A673 (cell line): ENCODE data around the gene TNFAIP3. TPM values are rescaled to one million over a fixed set of nuclear protein-coding genes. Genes with fewer than 3 reads are reported as not detected.

Experiments used
- BruUV-seq: library from RNA; stranded (reverse); fragments of 400-500 nt; replicated peaks from 2 replicates; lab custom pipeline; 2021; lab: Mats Ljungman, UMichigan
- CTCF ChIA-PET: fragments of 300-600 bp; sonication (Branson Sonifier 250); formaldehyde crosslinking; loops from one replicate; lab custom pipeline; 2022; ENCODE audit warnings: antibody characterized with exemption; lab: Charles Lee
- POLR2A ChIA-PET: fragments of 300-600 bp; sonication (Branson Sonifier 250); formaldehyde crosslinking; loops from one replicate; lab custom pipeline; 2022; ENCODE audit warnings: antibody characterized with exemption; ENCODE audit not compliant: low non-redundant PET; lab: Charles Lee
- DNase-seq: peaks from one replicate; pipeline ENCODE4 v3.0.0-alpha.2; 2015; ENCODE audit warnings: low spot score
- H3K27ac ChIP-seq: fragments of 200-600 bp; sonication (generic); 2 replicates; pipeline ENCODE4 v1.5.1; 2016; ENCODE audit warnings: mixed run types, low read depth, mild to moderate bottlenecking, mixed read lengths, antibody characterized with exemption, low read length; ENCODE audit not compliant: poor library complexity, severe bottlenecking
- H3K27me3 ChIP-seq: fragments of 200-600 bp; sonication (generic); replicated peaks from 2 replicates; pipeline ENCODE4 v1.6.1; 2017; ENCODE audit warnings: mixed run types, low read depth, mild to moderate bottlenecking, mixed read lengths, antibody characterized with exemption, low read length; ENCODE audit not compliant: insufficient read depth, poor library complexity
- H3K36me3 ChIP-seq: fragments of 200-600 bp; sonication (generic); 2 replicates; pipeline ENCODE4 v1.6.1; 2016; ENCODE audit warnings: mixed run types, mild to moderate bottlenecking, mixed read lengths, antibody characterized with exemption, low read length; ENCODE audit not compliant: insufficient read depth, poor library complexity, severe bottlenecking
- H3K4me1 ChIP-seq: fragments of 200-600 bp; sonication (generic); 2 replicates; pipeline ENCODE4 v1.6.1; 2017; ENCODE audit warnings: mixed run types, mild to moderate bottlenecking, mixed read lengths, antibody characterized with exemption, low read length; ENCODE audit not compliant: insufficient read depth, poor library complexity, severe bottlenecking
- H3K4me3 ChIP-seq: fragments of 200-600 bp; sonication (generic); 2 replicates; pipeline ENCODE4 v1.5.1; 2016; ENCODE audit warnings: low read depth, mixed run types, mild to moderate bottlenecking, mixed read lengths, low read length; ENCODE audit not compliant: poor library complexity, severe bottlenecking
- H3K9me3 ChIP-seq: fragments of 200-600 bp; sonication (generic); 2 replicates; pipeline ENCODE4 v1.6.1; 2016; ENCODE audit warnings: mixed run types, low read depth, mild to moderate bottlenecking, mixed read lengths, antibody characterized with exemption, low read length; ENCODE audit not compliant: poor library complexity, severe bottlenecking
- CTCF ChIP-seq: fragments of 300-800, 200-600 bp; sonication (generic); conservative IDR thresholded peaks from 2 replicates; pipeline ENCODE4 v1.5.1; 2017; ENCODE audit warnings: low read depth, mild to moderate bottlenecking, antibody characterized with exemption, low read length, moderate library complexity, mixed read lengths
- EZH2 ChIP-seq: fragments of 200-600 bp; sonication (generic); IDR thresholded peaks from 2 replicates; pipeline ENCODE4 v1.6.1; 2017; ENCODE audit warnings: borderline replicate concordance, low read depth, mild to moderate bottlenecking, mixed read lengths, antibody characterized with exemption, low read length; ENCODE audit not compliant: poor library complexity, severe bottlenecking
- intact Hi-C: fragments of 100-400 bp; cut with micrococcal nuclease; formaldehyde crosslinking; loops from one replicate; pipeline ENCODE4 v1.10.0; 2022; ENCODE audit not compliant: unreplicated experiment
- total RNA-seq: library from RNA; stranded (reverse); gene quantifications from 2 replicates; pipeline ENCODE4 v1.2.3, GENCODE V29; 2021

The TNFAIP3 gene
- total RNA-seq, 1 experiment from 2014 or later: 12.7 TPM

- BruUV-seq: no TSS peak
These were observed 4.5 kb upstream of the TNFAIP3 start for GRCh38 chr6:137862419-137863090.

GRCh38 chr6:137863091-137863797 is 3.8 kb upstream of the TNFAIP3 start:
- CTCF ChIA-PET: no interaction called here
- no TSS peak for BruUV-seq
- intact Hi-C loops: no loop called here
- Histone ChIP-seq H3K4me1 (peaks cover 8% of the 10 kb centered on the region), H3K36me3 (no peaks in the 10 kb centered on the region), H3K4me3 (no peak overlapping the region), H3K27ac (no peak overlapping the region), H3K9me3 (no peaks in the 10 kb centered on the region), H3K27me3 (peaks cover 79% of the 10 kb centered on the region)
- TF ChIP-seq CTCF: no peak
- no peak for TF ChIP-seq EZH2
- no peak for DNase-seq
- POLR2A ChIA-PET: no interaction called here

More at GRCh38 chr6:137862419-137863090, 4.5 kb upstream of the TNFAIP3 start:
- Histone ChIP-seq H3K36me3 (no peaks in the 10 kb centered on the region), H3K4me1 (peaks cover 8% of the 10 kb centered on the region), H3K4me3 (no peak overlapping the region), H3K9me3 (no peaks in the 10 kb centered on the region), H3K27ac (no peak overlapping the region), H3K27me3 (peaks cover 79% of the 10 kb centered on the region)
- no peak for DNase-seq
- ChIA-PET POLR2A (no interaction called here), CTCF (no interaction called here)
- intact Hi-C loops: no loop called here
- no peak for TF ChIP-seq CTCF
- TF ChIP-seq EZH2: no peak

GRCh38 chr6:137864812-137865508 is 2.1 kb upstream of the TNFAIP3 start:
- peaks cover 8% of the 10 kb centered on the region for H3K4me1 ChIP-seq
- peaks cover 79% of the 10 kb centered on the region for H3K27me3 ChIP-seq
- no peak overlapping the region for H3K27ac ChIP-seq
- no peak overlapping the region for H3K4me3 ChIP-seq
- intact Hi-C loops: no loop called here
- no peaks in the 10 kb centered on the region for H3K36me3 ChIP-seq
- no peaks in the 10 kb centered on the region for H3K9me3 ChIP-seq
- ChIA-PET CTCF (interaction anchor here (1.0 kb wide), 1 partner anchor 160 kb away, joined by 3 read pairs; no protein-coding TSS in a partner anchor), POLR2A (no interaction called here)
- DNase-seq: no peak
- no TSS peak for BruUV-seq
- TF ChIP-seq EZH2 (no peak), CTCF (no peak)
